Activated T-helper 17 cell treated with anti-CD3 and anti-CD28 coated beads, Interleukin-2, amount 50 U/mL, for 72 hours (primary cell): ENCODE results near the gene GPR6. TPM values are rescaled to one million over a fixed set of nuclear protein-coding genes. Genes with fewer than 3 reads are reported as not detected.

ENCODE experiments used
- ATAC-seq: fragments of 150-1000 bp; cut with Tn5 transposase; replicated peaks from 2 replicates; pipeline ENCODE4 v1.10.0; 2021; ENCODE audit warnings: mild to moderate bottlenecking, moderate library complexity
- H3K27ac Mint-ChIP-seq: one replicate; pipeline ENCODE4 v1.8.0; 2022; ENCODE audit warnings: mixed read lengths
- H3K27me3 Mint-ChIP-seq: one replicate; pipeline ENCODE4 v1.8.0; 2022; ENCODE audit warnings: mixed read lengths
- H3K36me3 Mint-ChIP-seq: one replicate; pipeline ENCODE4 v1.8.0; 2022; ENCODE audit warnings: low read depth, mild to moderate bottlenecking, mixed read lengths
- H3K4me1 Mint-ChIP-seq: one replicate; pipeline ENCODE4 v1.8.0; 2022; ENCODE audit warnings: mixed read lengths
- H3K4me3 Mint-ChIP-seq: one replicate; pipeline ENCODE4 v1.8.0; 2022; ENCODE audit warnings: mild to moderate bottlenecking, mixed read lengths
- H3K9me3 Mint-ChIP-seq: one replicate; pipeline ENCODE4 v1.8.0; 2022; ENCODE audit warnings: mixed read lengths
- total RNA-seq, 2 donors: library from RNA; stranded (reverse); gene quantifications; one replicate each; pipeline ENCODE4 v1.2.3, GENCODE V29; 2022

Gene GPR6
- total RNA-seq = not detected

GRCh38 chr6:109978174-109979032, at the start of gene GPR6:
Gene GPR6 (plus strand): TSS chr6:109978311. CDS start chr6:109979113, 802 bp downstream.
- Mint-ChIP-seq H3K9me3 (peaks cover 4% of the 10 kb centered on the region), H3K4me1 (no peaks in the 10 kb centered on the region), H3K27me3 (peaks cover 47% of the 10 kb centered on the region), H3K4me3 (no peak within 1 kb of the TSS), H3K36me3 (no peaks in the 10 kb centered on the region), H3K27ac (no peak within 1 kb of the TSS)
- peak; percentile 65 for ATAC-seq

GRCh38 chr6:109934293-109934692, 43.8 kb upstream of the GPR6 start:
- peaks cover 4% of the 10 kb centered on the region for H3K27me3 Mint-ChIP-seq
- no peak overlapping the region for H3K27ac Mint-ChIP-seq
- no peak overlapping the region for H3K4me3 Mint-ChIP-seq
- no peaks in the 10 kb centered on the region for H3K36me3 Mint-ChIP-seq
- H3K4me1 Mint-ChIP-seq = no peaks in the 10 kb centered on the region
- no peak for ATAC-seq
- H3K9me3 Mint-ChIP-seq = peaks cover 4% of the 10 kb centered on the region

- ATAC-seq = no peak
- H3K9me3 Mint-ChIP-seq = peaks cover 4% of the 10 kb centered on the region
These were observed 38.5 kb upstream of the GPR6 start for GRCh38 chr6:109939654-109940053.

GRCh38 chr6:109944448-109944847, 33.7 kb upstream of the GPR6 start:
- Mint-ChIP-seq H3K27me3 (peaks cover 39% of the 10 kb centered on the region), H3K4me1 (no peaks in the 10 kb centered on the region), H3K36me3 (no peaks in the 10 kb centered on the region), H3K27ac (no peak overlapping the region), H3K9me3 (no peaks in the 10 kb centered on the region), H3K4me3 (no peak overlapping the region)
- ATAC-seq = no peak

More at GRCh38 chr6:109939654-109940053, 38.5 kb upstream of the GPR6 start:
- Mint-ChIP-seq H3K27me3 (peaks cover 24% of the 10 kb centered on the region), H3K4me1 (no peaks in the 10 kb centered on the region), H3K27ac (no peak overlapping the region), H3K4me3 (no peak overlapping the region), H3K36me3 (no peaks in the 10 kb centered on the region)

- Mint-ChIP-seq H3K36me3 (no peaks in the 10 kb centered on the region), H3K27ac (no peak overlapping the region), H3K4me3 (no peak overlapping the region), H3K4me1 (no peaks in the 10 kb centered on the region), H3K27me3 (peaks cover 44% of the 10 kb centered on the region), H3K9me3 (no peaks in the 10 kb centered on the region)
- no peak for ATAC-seq
These were observed 33.0 kb upstream of the GPR6 start for GRCh38 chr6:109945091-109945490.

GRCh38 chr6:109946979-109947378, 31.1 kb upstream of the GPR6 start:
- Mint-ChIP-seq H3K27ac (no peak overlapping the region), H3K36me3 (no peaks in the 10 kb centered on the region), H3K4me3 (no peak overlapping the region), H3K27me3 (peaks cover 41% of the 10 kb centered on the region), H3K9me3 (no peaks in the 10 kb centered on the region), H3K4me1 (no peaks in the 10 kb centered on the region)
- ATAC-seq = no peak

GRCh38 chr6:109949281-109950065, 28.6 kb upstream of the GPR6 start:
- no peak overlapping the region for H3K27ac Mint-ChIP-seq
- no peak for ATAC-seq
- peaks cover 1% of the 10 kb centered on the region for H3K9me3 Mint-ChIP-seq
- H3K36me3 Mint-ChIP-seq = no peaks in the 10 kb centered on the region
- no peaks in the 10 kb centered on the region for H3K4me1 Mint-ChIP-seq
- H3K27me3 Mint-ChIP-seq = peaks cover 32% of the 10 kb centered on the region
- H3K4me3 Mint-ChIP-seq = no peak overlapping the region

GRCh38 chr6:109955491-109955890, 22.6 kb upstream of the GPR6 start:
- peaks cover 30% of the 10 kb centered on the region for H3K27me3 Mint-ChIP-seq
- H3K27ac Mint-ChIP-seq = no peak overlapping the region
- no peak overlapping the region for H3K4me3 Mint-ChIP-seq
- no peaks in the 10 kb centered on the region for H3K36me3 Mint-ChIP-seq
- peaks cover 4% of the 10 kb centered on the region for H3K9me3 Mint-ChIP-seq
- ATAC-seq = no peak
- no peaks in the 10 kb centered on the region for H3K4me1 Mint-ChIP-seq

GRCh38 chr6:109958626-109959025, 19.5 kb upstream of the GPR6 start:
- H3K4me1 Mint-ChIP-seq = no peaks in the 10 kb centered on the region
- no peak overlapping the region for H3K4me3 Mint-ChIP-seq
- no peaks in the 10 kb centered on the region for H3K36me3 Mint-ChIP-seq
- H3K9me3 Mint-ChIP-seq = peaks cover 4% of the 10 kb centered on the region
- no peak for ATAC-seq
- peaks cover 33% of the 10 kb centered on the region for H3K27me3 Mint-ChIP-seq
- H3K27ac Mint-ChIP-seq = no peak overlapping the region

GRCh38 chr6:109961611-109962041, 16.5 kb upstream of the GPR6 start:
- H3K27ac Mint-ChIP-seq = no peak overlapping the region
- H3K36me3 Mint-ChIP-seq = no peaks in the 10 kb centered on the region
- no peak for ATAC-seq
- H3K4me3 Mint-ChIP-seq = no peak overlapping the region
- no peaks in the 10 kb centered on the region for H3K4me1 Mint-ChIP-seq
- H3K27me3 Mint-ChIP-seq = peaks cover 19% of the 10 kb centered on the region
- no peaks in the 10 kb centered on the region for H3K9me3 Mint-ChIP-seq

GRCh38 chr6:109962271-109962670, 15.8 kb upstream of the GPR6 start:
- Mint-ChIP-seq H3K4me3 (no peak overlapping the region), H3K4me1 (no peaks in the 10 kb centered on the region), H3K27me3 (peaks cover 14% of the 10 kb centered on the region), H3K27ac (no peak overlapping the region), H3K36me3 (no peaks in the 10 kb centered on the region), H3K9me3 (no peaks in the 10 kb centered on the region)
- ATAC-seq = no peak

- Mint-ChIP-seq H3K4me1 (no peaks in the 10 kb centered on the region), H3K27me3 (peaks cover 12% of the 10 kb centered on the region)
- ATAC-seq = no peak
These were observed 14.4 kb upstream of the GPR6 start for GRCh38 chr6:109963598-109964170.

GRCh38 chr6:109964949-109965348, 13.2 kb upstream of the GPR6 start:
- peaks cover 19% of the 10 kb centered on the region for H3K27me3 Mint-ChIP-seq
- H3K36me3 Mint-ChIP-seq = no peaks in the 10 kb centered on the region
- H3K4me1 Mint-ChIP-seq = no peaks in the 10 kb centered on the region
- no peak overlapping the region for H3K27ac Mint-ChIP-seq
- no peaks in the 10 kb centered on the region for H3K9me3 Mint-ChIP-seq
- H3K4me3 Mint-ChIP-seq = no peak overlapping the region
- ATAC-seq = no peak

More at GRCh38 chr6:109963598-109964170, 14.4 kb upstream of the GPR6 start:
- Mint-ChIP-seq H3K4me3 (no peak overlapping the region), H3K9me3 (no peaks in the 10 kb centered on the region), H3K36me3 (no peaks in the 10 kb centered on the region), H3K27ac (no peak overlapping the region)

GRCh38 chr6:109966299-109966698, 11.8 kb upstream of the GPR6 start:
- no peak overlapping the region for H3K27ac Mint-ChIP-seq
- no peak for ATAC-seq
- H3K36me3 Mint-ChIP-seq = no peaks in the 10 kb centered on the region
- peaks cover 16% of the 10 kb centered on the region for H3K27me3 Mint-ChIP-seq
- H3K4me1 Mint-ChIP-seq = no peaks in the 10 kb centered on the region
- no peaks in the 10 kb centered on the region for H3K9me3 Mint-ChIP-seq
- no peak overlapping the region for H3K4me3 Mint-ChIP-seq
